BJ (cell line): ENCODE results near the gene PKD1. TPM values are rescaled to one million over a fixed set of nuclear protein-coding genes. Genes with fewer than 3 reads are reported as not detected.
"Not testable (repeated sequence)": the region's sequence is repeated elsewhere in the genome, so short reads cannot be mapped to it uniquely, and the experiment has no call there.

Experiments
- CTCF ChIA-PET: fragments of 350-600 bp; formaldehyde crosslinking; extraction: SDS; loops from one replicate; lab custom pipeline; 2021; ENCODE audit warnings: antibody characterized with exemption, inconsistent platforms; lab: Yijun Ruan, JAX
- POLR2A ChIA-PET: fragments of 300-600 bp; sonication (Branson Sonifier 250); formaldehyde crosslinking; extraction: SDS; loops from one replicate; lab custom pipeline; 2021; ENCODE audit warnings: antibody characterized with exemption; lab: Charles Lee
- DNase-seq: peaks from one replicate; pipeline ENCODE4 v3.0.0-alpha.2; 2011; ENCODE audit warnings: low read depth
- H3K27me3 ChIP-seq: 2 replicates; pipeline ENCODE4 v1.6.0; 2011; ENCODE audit warnings: low read length; ENCODE audit not compliant: control insufficient read depth, insufficient read depth
- H3K36me3 ChIP-seq: 2 replicates; pipeline ENCODE4 v1.5.1; 2011; ENCODE audit warnings: low read length; ENCODE audit not compliant: control insufficient read depth, insufficient read depth
- H3K4me3 ChIP-seq: 2 replicates; pipeline ENCODE4 v1.5.1; 2011; ENCODE audit warnings: low read depth, mild to moderate bottlenecking, control low read depth, low read length
- CTCF ChIP-seq: IDR thresholded peaks from 2 replicates; pipeline ENCODE4 v1.5.1; 2011; ENCODE audit warnings: low read depth, mild to moderate bottlenecking, control low read depth, inconsistent platforms, low read length, moderate library complexity; ENCODE audit not compliant: insufficient read depth
- polyA minus RNA-seq: library from RNA; depleted of rRNA, polyadenylated mRNA; stranded (reverse); fragments of >200 nt; gene quantifications from 2 replicates; pipeline ENCODE4 v1.2.3, GENCODE V29; 2011; rRNA and poly(A)+ RNA removed
- polyA plus RNA-seq: library from polyadenylated mRNA; depleted of rRNA; stranded (reverse); fragments of >200 nt; gene quantifications from 2 replicates; pipeline ENCODE4 v1.2.3, GENCODE V29; 2011; rRNA removed

The PKD1 gene
- polyA plus RNA-seq (40.1 and 76.1 TPM in 2 replicates), polyA minus RNA-seq (44.8 and 60.3 TPM in 2 replicates)

- ChIA-PET CTCF (interaction anchor here (1.0 kb wide), 1 partner anchor 132 kb away, joined by 3 read pairs; no protein-coding TSS in a partner anchor), POLR2A (interaction anchor here (0.6 kb wide), 1 partner anchor 19 kb away, joined by 10 read pairs; the partner anchor contains the start of gene TRAF7)
Observed at GRCh38 chr16:2135770-2136490, at the start of gene PKD1. Gene PKD1 (minus strand): TSS chr16:2135898. CDS start chr16:2135689, 209 bp downstream.

DNA sequence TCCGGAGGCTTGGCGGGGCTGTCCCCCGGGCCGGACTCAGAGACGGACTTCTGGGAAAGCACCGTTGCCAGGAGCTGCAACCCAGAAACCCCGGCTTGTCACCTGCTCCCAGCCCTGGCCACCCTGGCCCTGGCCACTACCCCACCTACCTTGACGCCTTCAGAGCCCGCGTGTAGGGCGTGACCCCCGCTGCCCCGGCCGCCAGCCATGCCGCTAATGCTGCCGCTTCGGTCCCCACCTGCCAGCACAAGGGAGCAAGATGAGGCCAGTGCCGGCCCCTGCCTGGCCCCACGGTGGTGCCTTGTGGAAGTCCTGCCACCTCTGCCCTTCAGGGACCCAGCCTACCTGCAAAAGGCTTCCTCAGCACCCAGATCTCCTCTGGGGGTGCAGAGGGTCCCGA, 49.3 kb upstream of the PKD1 start:
- H3K27me3 ChIP-seq: no peaks in the 10 kb centered on the region
- no peak overlapping the region for H3K4me3 ChIP-seq
- no peak for DNase-seq
- no peaks in the 10 kb centered on the region for H3K36me3 ChIP-seq
- ChIA-PET POLR2A (no interaction called here), CTCF (no interaction called here)
- no peak for TF ChIP-seq CTCF

More at GRCh38 chr16:2135770-2136490, at the start of gene PKD1:
- not testable (repeated sequence) for H3K27me3 ChIP-seq, H3K36me3 ChIP-seq
- peak; percentile 84 for DNase-seq
- H3K4me3 ChIP-seq: peak within 1 kb of the TSS; percentile 46

DNA sequence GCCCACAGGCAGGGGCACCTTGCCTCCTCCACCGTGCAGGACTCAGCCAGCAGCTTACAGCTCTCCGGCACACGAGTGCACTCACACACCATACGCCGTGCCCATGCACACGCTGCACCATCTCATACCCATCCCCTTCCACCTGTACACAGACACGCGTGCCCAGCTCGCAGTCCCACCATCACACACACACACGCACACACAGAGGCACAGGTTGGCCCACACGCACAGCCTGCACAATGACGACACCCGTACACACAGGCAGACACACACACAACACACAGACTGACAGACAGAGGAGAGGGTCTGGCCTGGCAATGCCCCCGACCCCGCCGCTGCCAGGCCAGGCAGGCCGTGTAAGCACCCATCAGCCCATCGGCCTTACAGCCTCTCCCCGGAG, 48.6 kb upstream of the PKD1 start:
- TF ChIP-seq CTCF: no peak
- ChIA-PET POLR2A (no interaction called here), CTCF (no interaction called here)
- Histone ChIP-seq H3K36me3 (no peaks in the 10 kb centered on the region), H3K4me3 (no peak overlapping the region), H3K27me3 (no peaks in the 10 kb centered on the region)
- no peak for DNase-seq

DNA sequence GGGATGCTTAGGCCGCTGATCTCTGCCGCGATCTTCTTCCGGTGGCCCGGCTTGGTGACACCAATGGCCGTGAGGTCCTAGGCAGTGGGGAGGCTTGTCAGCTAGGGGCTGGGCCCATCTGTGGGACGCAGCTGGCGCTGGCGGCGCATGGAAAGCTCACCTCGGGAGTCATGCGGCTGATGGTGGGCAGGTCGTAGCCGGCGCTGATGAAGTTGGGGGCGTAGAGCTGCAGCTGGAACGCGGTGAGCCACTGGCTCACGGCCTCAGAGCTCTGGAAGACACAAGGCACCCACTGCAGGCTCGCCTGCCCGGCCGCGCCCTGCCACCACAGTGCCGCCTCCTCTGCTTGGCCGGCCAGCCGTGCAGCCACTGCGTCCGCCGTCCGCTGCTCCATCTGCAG, 48.0 kb upstream of the PKD1 start:
- H3K36me3 ChIP-seq: no peaks in the 10 kb centered on the region
- no peak for DNase-seq
- no peak overlapping the region for H3K4me3 ChIP-seq
- ChIA-PET POLR2A (no interaction called here), CTCF (no interaction called here)
- TF ChIP-seq CTCF: no peak
- H3K27me3 ChIP-seq: no peaks in the 10 kb centered on the region

- Histone ChIP-seq H3K4me3 (no peak overlapping the region), H3K36me3 (peaks cover 1% of the 10 kb centered on the region), H3K27me3 (no peaks in the 10 kb centered on the region)
- no peak for TF ChIP-seq CTCF
- ChIA-PET CTCF (interaction anchor here (1.1 kb wide), 1 partner anchor 156 kb away, joined by 4 read pairs; no protein-coding TSS in a partner anchor), POLR2A (no interaction called here)
- no peak for DNase-seq
Observed at GRCh38 chr16:2181952-2182351, 46.3 kb upstream of the PKD1 start.
